Nucleus accumbens (tissue), 56 donors: Measurements from ENCODE around the gene DLX1.
"Not testable (repeated sequence)": the region's sequence is repeated elsewhere in the genome, so short reads cannot be mapped to it uniquely, and the experiment has no call there.

Source experiments
- DNase-seq, 56 donors: peaks; one replicate each; lab custom pipeline; 2025; lab: John Stamatoyannopoulos, UW

Gene DLX1

GRCh38 chr2:172062402-172063004, 22.8 kb upstream of the DLX1 start:
- DNase-seq: no peak

- no peak for DNase-seq
Measured at GRCh38 chr2:172063446-172063845, 21.9 kb upstream of the DLX1 start.

GRCh38 chr2:172065111-172065510, 20.2 kb upstream of the DLX1 start:
- no peak for DNase-seq

- DNase-seq: no peak
Measured at GRCh38 chr2:172066394-172066886, 18.9 kb upstream of the DLX1 start.

GRCh38 chr2:172067905-172068304, 17.4 kb upstream of the DLX1 start:
- DNase-seq: not testable (repeated sequence)

GRCh38 chr2:172070936-172071335, 14.4 kb upstream of the DLX1 start:
- DNase-seq: no peak

- no peak for DNase-seq
Measured at GRCh38 chr2:172072303-172072702, 13.0 kb upstream of the DLX1 start.

GRCh38 chr2:172072706-172073105, 12.6 kb upstream of the DLX1 start:
- no peak for DNase-seq

- no peak for DNase-seq
Measured at GRCh38 chr2:172073518-172073917, 11.8 kb upstream of the DLX1 start.

GRCh38 chr2:172074254-172074653, 11.1 kb upstream of the DLX1 start:
- no peak for DNase-seq

GRCh38 chr2:172079416-172079815, 5.9 kb upstream of the DLX1 start:
- DNase-seq: no peak

GRCh38 chr2:172079838-172080640, 5.3 kb upstream of the DLX1 start:
- DNase-seq: no peak

GRCh38 chr2:172080641-172081220, 4.6 kb upstream of the DLX1 start:
- DNase-seq: no peak

GRCh38 chr2:172081221-172082022, 3.9 kb upstream of the DLX1 start:
- DNase-seq: no peak

- no peak for DNase-seq
Measured at GRCh38 chr2:172082105-172082943, 3.0 kb upstream of the DLX1 start.

GRCh38 chr2:172082944-172083627, 2.2 kb upstream of the DLX1 start:
- DNase-seq: no peak

GRCh38 chr2:172083628-172084394, 1.5 kb upstream of the DLX1 start:
- DNase-seq: no peak

- DNase-seq: no peak
Measured at GRCh38 chr2:172084395-172084644, 987 bp upstream of the DLX1 start.
